HEK293T (cell line): ENCODE measurements around the gene ZDHHC22.

ENCODE experiments used
- CTCF ChIA-PET: fragments of 350-600 bp; formaldehyde crosslinking; extraction: SDS; loops from one replicate; lab custom pipeline; 2021; ENCODE audit warnings: antibody characterized with exemption, inconsistent platforms; lab: Yijun Ruan, JAX
- POLR2A ChIA-PET: fragments of 350-600 bp; formaldehyde crosslinking; extraction: SDS; loops from one replicate; lab custom pipeline; 2020; ENCODE audit warnings: antibody characterized with exemption, inconsistent platforms; lab: Yijun Ruan, JAX
- DNase-seq: peaks from one replicate; pipeline ENCODE4 v3.0.0; 2012; ENCODE audit warnings: mixed read lengths; ENCODE audit errors: extremely low spot score
- ARNT ChIP-seq: fragments of 450-650 bp; IDR thresholded peaks from 2 replicates; pipeline ENCODE4 v1.6.1; 2017; ENCODE audit warnings: mild to moderate bottlenecking
- BHLHE40 ChIP-seq: fragments of 450-650 bp; IDR thresholded peaks from 2 replicates; pipeline ENCODE4 v1.6.1; 2016; ENCODE audit warnings: mild to moderate bottlenecking, moderate library complexity, borderline replicate concordance
- CTBP1 ChIP-seq: fragments of 450-650 bp; IDR thresholded peaks from 2 replicates; pipeline ENCODE4 v1.6.1; 2016; ENCODE audit warnings: borderline replicate concordance
- ELF4 ChIP-seq: fragments of 450-650 bp; IDR thresholded peaks from 2 replicates; pipeline ENCODE4 v1.6.1; 2017; ENCODE audit warnings: antibody characterized with exemption
- FOXA1 ChIP-seq: fragments of 450-650 bp; IDR thresholded peaks from 2 replicates; pipeline ENCODE4 v1.6.1; 2016; ENCODE audit warnings: mild to moderate bottlenecking
- FOXK2 ChIP-seq: fragments of 450-650 bp; IDR thresholded peaks from 2 replicates; pipeline ENCODE4 v1.6.1; 2016; ENCODE audit warnings: mild to moderate bottlenecking
- FOXM1 ChIP-seq: fragments of 450-650 bp; IDR thresholded peaks from 2 replicates; pipeline ENCODE4 v1.6.1; 2017; ENCODE audit warnings: mild to moderate bottlenecking, borderline replicate concordance
- HDGF ChIP-seq: fragments of 450-650 bp; IDR thresholded peaks from 2 replicates; pipeline ENCODE4 v1.6.1; 2017; ENCODE audit warnings: antibody characterized with exemption, borderline replicate concordance
- L3MBTL2 ChIP-seq: fragments of 450-650 bp; conservative IDR thresholded peaks from 2 replicates; pipeline ENCODE4 v1.6.1; 2016; ENCODE audit warnings: mild to moderate bottlenecking
- LEF1 ChIP-seq: fragments of 450-650 bp; IDR thresholded peaks from 2 replicates; pipeline ENCODE4 v1.6.1; 2017; ENCODE audit warnings: mild to moderate bottlenecking, borderline replicate concordance
- NFRKB ChIP-seq: fragments of 450-650 bp; IDR thresholded peaks from 2 replicates; pipeline ENCODE4 v1.6.1; 2016; ENCODE audit warnings: mild to moderate bottlenecking, moderate library complexity
- PKNOX1 ChIP-seq: fragments of 450-650 bp; IDR thresholded peaks from 2 replicates; pipeline ENCODE4 v1.6.1; 2016
- SP1 ChIP-seq: fragments of 450-650 bp; IDR thresholded peaks from 2 replicates; pipeline ENCODE4 v1.6.1; 2017
- SUZ12 ChIP-seq: fragments of 450-650 bp; IDR thresholded peaks from 2 replicates; pipeline ENCODE4 v1.6.1; 2016; ENCODE audit warnings: mild to moderate bottlenecking
- TARDBP ChIP-seq: fragments of 450-650 bp; IDR thresholded peaks from 2 replicates; pipeline ENCODE4 v1.6.1; 2016
- ZNF384 ChIP-seq: fragments of 450-650 bp; IDR thresholded peaks from 2 replicates; pipeline ENCODE4 v1.6.1; 2016

ZDHHC22 gene

GRCh38 chr14:77184396-77185092 lies 43.0 kb upstream of the ZDHHC22 start:
- ChIA-PET CTCF (interaction anchor here (0.6 to 0.7 kb wide), 2 partner anchors 29 to 60 kb away, joined by 3 read pairs; no protein-coding TSS in a partner anchor), POLR2A (no interaction called here)
- no peak for TF ChIP-seq FOXK2
- TF ChIP-seq CTBP1: no peak
- no peak for TF ChIP-seq SP1
- TF ChIP-seq FOXM1: no peak
- no peak for TF ChIP-seq FOXA1
- TF ChIP-seq L3MBTL2: no peak
- TF ChIP-seq SUZ12: no peak
- no peak for TF ChIP-seq TARDBP
- no peak for TF ChIP-seq PKNOX1
- TF ChIP-seq ELF4: no peak
- TF ChIP-seq LEF1: no peak
- TF ChIP-seq ZNF384: no peak
- TF ChIP-seq ARNT: no peak
- no peak for TF ChIP-seq NFRKB
- TF ChIP-seq BHLHE40: no peak
- DNase-seq: no peak

GRCh38 chr14:77183896-77184295 lies 42.3 kb upstream of the ZDHHC22 start:
- TF ChIP-seq LEF1 (no peak), ARNT (no peak), FOXM1 (no peak), CTBP1 (no peak), FOXK2 (no peak), L3MBTL2 (no peak), SP1 (no peak), ELF4 (no peak), HDGF (no peak), NFRKB (no peak), BHLHE40 (no peak)
- ChIA-PET CTCF (no interaction called here), POLR2A (no interaction called here)
- no peak for DNase-seq

- ChIA-PET CTCF (no interaction called here), POLR2A (interaction anchor here (0.6 to 1.9 kb wide), 5 partner anchors 9 to 321 kb away, joined by 3 to 4 read pairs (median 3); partner anchors contain the start of gene ZDHHC22)
- TF ChIP-seq HDGF (no peak), ARNT (no peak), NFRKB (no peak), ELF4 (no peak)
- peak; percentile 90 for DNase-seq
Measured at GRCh38 chr14:77181603-77182437, 40.2 kb upstream of the ZDHHC22 start, which contains the start of gene TMEM63C. TMEM63C (plus strand) TSS chr14:77181798; CDS start chr14:77218814, 37,016 bp downstream.

GRCh38 chr14:77180726-77181602 lies 39.4 kb upstream of the ZDHHC22 start:
- CTCF ChIA-PET: interaction anchor here (0.7 kb wide), 1 partner anchor 38 kb away, joined by 6 read pairs; no protein-coding TSS in a partner anchor
- TF ChIP-seq ELF4: no peak
- TF ChIP-seq FOXK2: no peak
- TF ChIP-seq SP1: no peak
- no peak for TF ChIP-seq HDGF
- TF ChIP-seq LEF1: no peak
- TF ChIP-seq CTBP1: no peak
- TF ChIP-seq L3MBTL2: no peak
- TF ChIP-seq BHLHE40: no peak
- TF ChIP-seq NFRKB: no peak
- POLR2A ChIA-PET: interaction anchor here (0.6 to 1.9 kb wide), 5 partner anchors 10 to 320 kb away, joined by 3 to 4 read pairs (median 3); partner anchors contain the start of gene ZDHHC22
- DNase-seq: no peak

GRCh38 chr14:77178656-77179055 lies 37.1 kb upstream of the ZDHHC22 start:
- ChIA-PET CTCF (interaction anchor here (0.6 kb wide), 1 partner anchor 35 kb away, joined by 4 read pairs; no protein-coding TSS in a partner anchor), POLR2A (no interaction called here)
- TF ChIP-seq ARNT (no peak), ELF4 (no peak), LEF1 (no peak), TARDBP (no peak)
- DNase-seq: no peak

GRCh38 chr14:77177702-77178101 lies 36.1 kb upstream of the ZDHHC22 start:
- ChIA-PET CTCF (interaction anchor here (0.6 to 0.9 kb wide), 2 partner anchors 34 to 36 kb away, joined by 3 to 4 read pairs; no protein-coding TSS in a partner anchor), POLR2A (no interaction called here)
- no peak for DNase-seq
- TF ChIP-seq SUZ12 (no peak), CTBP1 (no peak), ARNT (no peak), L3MBTL2 (no peak), FOXM1 (no peak), LEF1 (no peak), TARDBP (no peak), FOXA1 (no peak), BHLHE40 (no peak), ELF4 (no peak), NFRKB (no peak), FOXK2 (no peak)
